AG09309 (cell line): ENCODE data around the gene SLC16A14.

Experiments
- DNase-seq: peaks from one replicate; pipeline ENCODE4 v3.0.0-alpha.2; 2010; ENCODE audit warnings: low read depth
- H3K4me3 ChIP-seq: 2 replicates; pipeline ENCODE4 v1.5.1; 2011; ENCODE audit warnings: mild to moderate bottlenecking, low read depth, low read length, moderate library complexity; ENCODE audit not compliant: control insufficient read depth
- TF ChIP-seq, protein P1 (sequence below): IDR thresholded peaks from 2 replicates; pipeline ENCODE4 v1.5.1; 2011; ENCODE audit warnings: mild to moderate bottlenecking, low read depth, low read length, inconsistent platforms; ENCODE audit not compliant: insufficient read depth, control insufficient read depth; ENCODE audit errors: missing control alignments

The SLC16A14 gene

DNA sequence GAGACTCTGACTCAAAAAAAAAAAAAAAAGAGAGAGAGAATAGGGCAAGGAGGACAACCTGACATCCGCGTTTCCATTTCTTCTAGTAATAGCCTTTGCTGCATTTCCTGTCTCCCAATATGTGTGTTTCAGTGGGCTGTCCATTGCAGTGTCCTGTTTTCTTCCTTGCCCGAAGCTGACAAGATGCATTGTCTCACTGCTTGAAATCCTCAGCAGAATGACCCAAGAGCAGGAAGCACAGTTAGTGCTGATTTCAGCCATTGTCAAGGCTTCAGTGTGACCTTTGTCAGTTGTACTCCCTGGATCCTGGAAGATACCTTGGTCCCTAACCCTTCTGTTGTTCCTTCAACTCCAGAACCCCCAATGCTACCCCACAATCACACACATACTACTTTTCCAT is 71.2 kb downstream of the SLC16A14 start:
- no peak for DNase-seq
- TF ChIP-seq, protein P1, sequence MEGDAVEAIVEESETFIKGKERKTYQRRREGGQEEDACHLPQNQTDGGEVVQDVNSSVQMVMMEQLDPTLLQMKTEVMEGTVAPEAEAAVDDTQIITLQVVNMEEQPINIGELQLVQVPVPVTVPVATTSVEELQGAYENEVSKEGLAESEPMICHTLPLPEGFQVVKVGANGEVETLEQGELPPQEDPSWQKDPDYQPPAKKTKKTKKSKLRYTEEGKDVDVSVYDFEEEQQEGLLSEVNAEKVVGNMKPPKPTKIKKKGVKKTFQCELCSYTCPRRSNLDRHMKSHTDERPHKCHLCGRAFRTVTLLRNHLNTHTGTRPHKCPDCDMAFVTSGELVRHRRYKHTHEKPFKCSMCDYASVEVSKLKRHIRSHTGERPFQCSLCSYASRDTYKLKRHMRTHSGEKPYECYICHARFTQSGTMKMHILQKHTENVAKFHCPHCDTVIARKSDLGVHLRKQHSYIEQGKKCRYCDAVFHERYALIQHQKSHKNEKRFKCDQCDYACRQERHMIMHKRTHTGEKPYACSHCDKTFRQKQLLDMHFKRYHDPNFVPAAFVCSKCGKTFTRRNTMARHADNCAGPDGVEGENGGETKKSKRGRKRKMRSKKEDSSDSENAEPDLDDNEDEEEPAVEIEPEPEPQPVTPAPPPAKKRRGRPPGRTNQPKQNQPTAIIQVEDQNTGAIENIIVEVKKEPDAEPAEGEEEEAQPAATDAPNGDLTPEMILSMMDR = no peak
- no peak overlapping the region for H3K4me3 ChIP-seq

DNA sequence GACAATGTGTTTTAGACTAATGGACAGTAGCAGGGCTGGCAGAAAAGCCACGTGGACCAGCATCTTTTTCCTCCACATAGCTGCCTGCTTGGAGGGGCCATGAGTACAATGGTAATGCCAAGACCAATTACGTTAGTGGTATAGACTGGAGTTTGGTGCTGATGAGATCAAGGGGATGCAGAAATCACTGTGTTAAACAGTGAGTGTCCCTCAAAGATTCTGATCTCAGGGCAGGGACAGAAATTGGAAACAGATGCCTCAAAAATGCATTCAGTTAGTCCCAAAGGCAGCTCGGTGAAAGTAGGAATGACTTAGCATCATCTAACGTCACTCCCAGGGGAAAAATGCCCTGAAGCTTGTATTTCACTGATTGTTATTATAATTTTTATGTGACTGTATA is 72.4 kb downstream of the SLC16A14 start:
- no peak for DNase-seq
- TF ChIP-seq, protein P1 = no peak
- no peak overlapping the region for H3K4me3 ChIP-seq

GRCh38 chr2:229993236-229993635 is 75.5 kb downstream of the SLC16A14 start:
- H3K4me3 ChIP-seq = no peak overlapping the region
- DNase-seq = no peak
- TF ChIP-seq, protein P1 = no peak
